Measurements from ENCODE around the gene RPS27L. TPM values are rescaled to one million over a fixed set of nuclear protein-coding genes. Genes with fewer than 3 reads are reported as not detected.

The RPS27L gene
- total and polyA plus RNA-seq, 8 donors: 8.4 to 432 (median 54.1) TPM

GRCh38 chr15:63202861-63203260 lies 45.6 kb upstream of the RPS27L start:
- no peak overlapping the region for H3K4me3 ChIP-seq
- H3K9me3 ChIP-seq: no peaks in the 10 kb centered on the region
- H3K4me1 ChIP-seq: peaks cover 18 to 52% (median 33%) of the 10 kb centered on the region in 4 donors
- H3K27ac ChIP-seq: peak overlapping the region in 2 of 5 donors; percentile 1 to 15
- 38 to 57% (median 54%) methylated on average over 5 of the region's 5 CpGs for WGBS, 5 donors
- intact Hi-C loops (cut with DNase I; ENCODE audit: low total_unique reads): no loop called here
- DNase-seq: no peak
- TF ChIP-seq EP300 (IDR thresholded peaks at IDR 0.05): no peak
- TF ChIP-seq POLR2A (IDR thresholded peaks at IDR 0.05): no peak
- no peak for TF ChIP-seq POLR2AphosphoS5 (IDR thresholded peaks at IDR 0.05)
- TF ChIP-seq CTCF (IDR thresholded peaks at IDR 0.05): no peak
- no peaks in the 10 kb centered on the region for H3K36me3 ChIP-seq
- no peaks in the 10 kb centered on the region for H3K27me3 ChIP-seq

DNA sequence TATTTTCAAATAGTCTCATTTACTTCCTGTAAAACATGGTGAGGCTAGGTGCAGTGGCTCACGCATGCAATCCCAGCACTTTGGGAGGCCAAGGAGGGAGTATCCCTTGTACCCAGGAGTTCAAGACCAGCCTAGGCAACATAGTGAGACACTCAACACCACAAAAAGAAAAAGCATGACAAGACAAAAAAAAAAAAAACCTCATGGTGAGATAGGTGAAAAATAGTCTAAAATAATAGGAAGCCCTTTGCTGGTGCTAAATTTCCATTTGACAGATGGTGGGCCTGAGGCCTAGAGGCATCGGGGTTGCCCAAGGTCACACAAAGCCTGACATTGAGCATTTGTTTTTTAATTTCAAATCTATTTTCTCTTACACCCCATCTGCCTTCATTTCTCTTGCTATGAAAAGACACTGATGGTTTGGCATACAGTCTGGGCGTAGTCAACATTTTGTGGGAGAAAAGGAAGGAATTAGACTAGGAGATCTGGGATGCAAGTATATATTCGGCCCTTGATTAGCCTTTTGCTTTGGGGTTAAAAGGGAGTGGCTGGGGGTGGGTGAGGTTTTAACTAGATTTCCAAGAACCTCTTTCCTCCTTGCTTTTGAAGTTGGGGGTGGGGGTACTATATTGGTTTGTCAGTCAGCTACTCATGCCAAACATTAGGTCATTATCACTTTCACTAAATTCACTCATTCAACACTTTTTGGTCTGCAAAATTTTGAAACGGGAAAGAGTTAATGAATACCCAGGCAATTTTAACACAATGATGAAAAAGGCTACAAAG lies 43.4 kb upstream of the RPS27L start:
- Histone ChIP-seq H3K36me3 (no peaks in the 10 kb centered on the region), H3K9me3 (no peaks in the 10 kb centered on the region), H3K27me3 (no peaks in the 10 kb centered on the region), H3K27ac (no peak overlapping the region), H3K4me3 (no peak overlapping the region), H3K4me1 (peaks cover 35 to 72% (median 47%) of the 10 kb centered on the region in 4 donors)
- 91 to 93% (median 93%) methylated on average over 5 of the region's 5 CpGs for WGBS, 5 donors
- no peak for DNase-seq
- TF ChIP-seq EP300 (IDR thresholded peaks at IDR 0.05): no peak
- no peak for TF ChIP-seq POLR2AphosphoS5 (IDR thresholded peaks at IDR 0.05)
- TF ChIP-seq CTCF (IDR thresholded peaks at IDR 0.05): no peak
- TF ChIP-seq POLR2A (IDR thresholded peaks at IDR 0.05): no peak
- intact Hi-C loops (cut with DNase I; ENCODE audit: low total_unique reads): no loop called here

- TF ChIP-seq EP300 (IDR thresholded peaks at IDR 0.05) (no peak), CTCF (IDR thresholded peaks at IDR 0.05) (no peak), POLR2A (IDR thresholded peaks at IDR 0.05) (no peak), POLR2AphosphoS5 (IDR thresholded peaks at IDR 0.05) (no peak)
- intact Hi-C loops (cut with DNase I; ENCODE audit: low total_unique reads): no loop called here
- WGBS, 5 donors: 28 to 43% (median 33%) methylated on average over 8 of the region's 8 CpGs
- H3K4me1 ChIP-seq: peaks cover 49 to 85% (median 58%) of the 10 kb centered on the region in 4 donors
- no peaks in the 10 kb centered on the region for H3K9me3 ChIP-seq
- no peak overlapping the region for H3K4me3 ChIP-seq
- H3K27ac ChIP-seq: peak overlapping the region in 2 of 5 donors; percentile 23 to 51
- DNase-seq: no peak
- no peaks in the 10 kb centered on the region for H3K36me3 ChIP-seq
- H3K27me3 ChIP-seq: no peaks in the 10 kb centered on the region
Observed at GRCh38 chr15:63198371-63199250, 41.3 kb upstream of the RPS27L start.

DNA sequence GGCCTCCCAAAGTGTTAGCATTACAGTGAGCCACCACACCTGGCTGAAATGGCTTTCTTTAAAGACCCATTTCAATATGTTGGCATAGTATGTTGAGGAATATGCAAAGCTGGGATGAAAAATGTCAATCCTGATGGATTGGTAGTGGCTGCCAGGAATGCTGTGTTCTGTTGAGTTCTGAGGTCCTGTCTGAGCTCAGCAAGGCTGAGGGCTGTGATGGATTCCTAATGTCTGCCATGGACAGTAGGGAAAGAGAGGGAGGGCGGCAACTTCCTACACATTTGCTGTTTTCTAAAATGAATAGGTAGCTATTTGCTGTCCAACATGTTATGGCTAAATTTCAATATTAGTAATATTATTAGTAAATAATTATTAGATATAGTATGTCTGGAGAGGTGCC lies 40.3 kb upstream of the RPS27L start:
- TF ChIP-seq POLR2AphosphoS5 (IDR thresholded peaks at IDR 0.05) (no peak), CTCF (IDR thresholded peaks at IDR 0.05) (no peak), EP300 (IDR thresholded peaks at IDR 0.05) (no peak), POLR2A (IDR thresholded peaks at IDR 0.05) (no peak)
- intact Hi-C loops (cut with DNase I; ENCODE audit: low total_unique reads): no loop called here
- Histone ChIP-seq H3K9me3 (no peaks in the 10 kb centered on the region), H3K4me1 (peaks cover 39 to 84% (median 62%) of the 10 kb centered on the region in 4 donors), H3K27me3 (no peaks in the 10 kb centered on the region), H3K4me3 (no peak overlapping the region), H3K27ac (peak overlapping the region in 1 of 5 donors; percentile 51), H3K36me3 (no peaks in the 10 kb centered on the region)
- 88 to 100% (median 96%) methylated on average over 1 of the region's 1 CpG for WGBS, 5 donors
- no peak for DNase-seq
